H9 (cell line): ENCODE measurements around the gene CACFD1. TPM values are rescaled to one million over a fixed set of nuclear protein-coding genes. Genes with fewer than 3 reads are reported as not detected.
A peak's percentile ranks its signal among the peaks of the same experiment; 100 is the strongest.

ENCODE experiments used
- DNase-seq: peaks from one replicate; pipeline ENCODE4 v3.0.0-alpha.2; 2017
- H2AFZ ChIP-seq: one replicate; pipeline ENCODE4 v1.6.1; 2013; ENCODE audit warnings: mild to moderate bottlenecking, low read length, control low read depth, moderate library complexity
- H2AK5ac ChIP-seq: 2 replicates; pipeline ENCODE4 v1.6.1; 2013; ENCODE audit warnings: low read length, control low read depth, mixed read lengths; ENCODE audit not compliant: insufficient read length
- H2BK120ac ChIP-seq: one replicate; pipeline ENCODE4 v1.6.1; 2013; ENCODE audit warnings: low read depth, mild to moderate bottlenecking, low read length, control low read depth, inconsistent platforms; ENCODE audit not compliant: poor library complexity, severe bottlenecking
- H2BK12ac ChIP-seq: 2 replicates; pipeline ENCODE4 v1.6.1; 2013; ENCODE audit warnings: low read length, control low read depth, mixed read lengths, low read depth; ENCODE audit not compliant: insufficient read length
- H2BK15ac ChIP-seq: 2 replicates; pipeline ENCODE4 v1.6.1; 2013; ENCODE audit warnings: low read depth, low read length, control low read depth
- H2BK20ac ChIP-seq: one replicate; pipeline ENCODE4 v1.6.1; 2013; ENCODE audit warnings: low read depth, mild to moderate bottlenecking, low read length, control low read depth, inconsistent platforms; ENCODE audit not compliant: poor library complexity, severe bottlenecking
- H2BK5ac ChIP-seq: 2 replicates; pipeline ENCODE4 v1.6.1; 2013; ENCODE audit warnings: low read length, control low read depth, mixed read lengths; ENCODE audit not compliant: insufficient read length
- H3K14ac ChIP-seq: 2 replicates; pipeline ENCODE4 v1.6.1; 2013; ENCODE audit warnings: low read length, control low read depth; ENCODE audit not compliant: insufficient read depth
- H3K18ac ChIP-seq: 2 replicates; pipeline ENCODE4 v1.6.1; 2013; ENCODE audit warnings: low read depth, mild to moderate bottlenecking, mixed read lengths, low read length, control low read depth; ENCODE audit not compliant: insufficient read length
- H3K23ac ChIP-seq: 2 replicates; pipeline ENCODE4 v1.6.1; 2013; ENCODE audit warnings: low read length, control low read depth, mixed read lengths, low read depth; ENCODE audit not compliant: insufficient read length
- H3K23me2 ChIP-seq: 2 replicates; pipeline ENCODE4 v1.6.1; 2013; ENCODE audit warnings: low read depth, mild to moderate bottlenecking, mixed read lengths, low read length, control low read depth; ENCODE audit not compliant: insufficient read length, poor library complexity, severe bottlenecking
- H3K27ac ChIP-seq: 2 replicates; pipeline ENCODE4 v1.5.1; 2013; ENCODE audit warnings: low read length, control low read depth, mixed read lengths, low read depth; ENCODE audit not compliant: insufficient read length
- H3K27me3 ChIP-seq: 2 replicates; pipeline ENCODE4 v1.6.1; 2013; ENCODE audit warnings: low read length, control low read depth, inconsistent platforms; ENCODE audit not compliant: insufficient read depth
- H3K4ac ChIP-seq: 2 replicates; pipeline ENCODE4 v1.6.1; 2013; ENCODE audit warnings: low read depth, mild to moderate bottlenecking, control low read depth, inconsistent platforms, low read length, moderate library complexity
- H3K4me1 ChIP-seq: 2 replicates; pipeline ENCODE4 v1.6.1; 2013; ENCODE audit warnings: low read length, control low read depth, inconsistent platforms; ENCODE audit not compliant: insufficient read depth
- H3K4me2 ChIP-seq: 2 replicates; pipeline ENCODE4 v1.6.1; 2013; ENCODE audit warnings: low read length, control low read depth, mixed read lengths; ENCODE audit not compliant: insufficient read length, insufficient read depth
- H3K56ac ChIP-seq: 2 replicates; pipeline ENCODE4 v1.6.1; 2013; ENCODE audit warnings: low read depth, mild to moderate bottlenecking, mixed read lengths, low read length, control low read depth; ENCODE audit not compliant: insufficient read length
- H3K79me1 ChIP-seq: 2 replicates; pipeline ENCODE4 v1.6.1; 2013; ENCODE audit warnings: low read depth, mild to moderate bottlenecking, moderate library complexity, low read length, control low read depth, inconsistent platforms; ENCODE audit not compliant: insufficient read depth, poor library complexity, severe bottlenecking
- H3K79me2 ChIP-seq: 2 replicates; pipeline ENCODE4 v1.6.1; 2013; ENCODE audit warnings: low read length, control low read depth, inconsistent platforms; ENCODE audit not compliant: insufficient read depth
- H3K9ac ChIP-seq: 2 replicates; pipeline ENCODE4 v1.6.1; 2013; ENCODE audit warnings: low read length, control low read depth, mixed read lengths; ENCODE audit not compliant: insufficient read length; ENCODE audit errors: extremely low read depth
- H3K9me3 ChIP-seq: one replicate; pipeline ENCODE4 v1.6.1; 2013; ENCODE audit warnings: low read depth, low read length, inconsistent platforms; ENCODE audit not compliant: control insufficient read depth
- H3T11ph ChIP-seq: one replicate; pipeline ENCODE4 v1.6.1; 2013; ENCODE audit warnings: mild to moderate bottlenecking, low read length, control low read depth, inconsistent platforms
- H4K20me1 ChIP-seq: one replicate; pipeline ENCODE4 v1.6.1; 2013; ENCODE audit not compliant: control insufficient read depth, insufficient read length, insufficient read depth
- H4K5ac ChIP-seq: 2 replicates; pipeline ENCODE4 v1.6.1; 2013; ENCODE audit warnings: low read depth, mild to moderate bottlenecking, mixed read lengths, low read length, control low read depth; ENCODE audit not compliant: insufficient read length
- H4K8ac ChIP-seq: replicated peaks from 2 replicates; pipeline ENCODE4 v1.6.1; 2013; ENCODE audit warnings: low read length, control low read depth, mixed read lengths, low read depth; ENCODE audit not compliant: insufficient read length
- H4K91ac ChIP-seq: 2 replicates; pipeline ENCODE4 v1.6.1; 2013; ENCODE audit warnings: low read depth, mild to moderate bottlenecking, moderate library complexity, mixed read lengths, low read length, control low read depth; ENCODE audit not compliant: insufficient read length
- H3K27ac Mint-ChIP-seq, 3 experiments: 2 replicates in 2 of 3; 3 replicates in 1 of 3; pipeline ENCODE4 v1.8.0; 2020 to 2021; ENCODE audit warnings: mixed read lengths in 3 of 3, mild to moderate bottlenecking in 1 of 3, moderate library complexity in 1 of 3
- H3K27me3 Mint-ChIP-seq: 2 replicates; pipeline ENCODE4 v1.8.0; 2021; ENCODE audit warnings: low read depth, mild to moderate bottlenecking, moderate library complexity, mixed read lengths
- H3K36me3 Mint-ChIP-seq, 3 experiments: 2 replicates in 2 of 3; 3 replicates in 1 of 3; pipeline ENCODE4 v1.8.0; 2020 to 2021; ENCODE audit warnings: low read depth in 3 of 3, mixed read lengths in 3 of 3; ENCODE audit not compliant: insufficient read depth in 1 of 3
- H3K4me1 Mint-ChIP-seq, 2 experiments: 2 replicates each; pipeline ENCODE4 v1.8.0; 2020; ENCODE audit warnings: mixed read lengths in 2 of 2
- H3K4me3 Mint-ChIP-seq, 2 experiments: 2 replicates in 1 of 2; 3 replicates in 1 of 2; pipeline ENCODE4 v1.8.0; 2020 to 2021; ENCODE audit warnings: mild to moderate bottlenecking in 2 of 2, mixed read lengths in 2 of 2, moderate library complexity in 1 of 2
- H3K9me3 Mint-ChIP-seq, 2 experiments: 2 replicates in 1 of 2; 3 replicates in 1 of 2; pipeline ENCODE4 v1.8.0; 2020; ENCODE audit warnings: mild to moderate bottlenecking in 2 of 2, mixed read lengths in 2 of 2, moderate library complexity in 1 of 2
- CTCF ChIP-seq: fragments of 200-600 bp; sonication (generic); conservative IDR thresholded peaks from 3 replicates; pipeline ENCODE4 v1.8.0; 2021; ENCODE audit warnings: antibody characterized with exemption, mild to moderate bottlenecking
- WGBS: extraction: QIAGEN DNeasy Blood & Tissue Kit; methylation state at CpG from one replicate; pipeline ENCODE4 v1.1.7; 2013; ENCODE audit warnings: missing lambda C conversion rate, low lambda C conversion rate, mixed read lengths; ENCODE audit not compliant: insufficient read length; ENCODE audit errors: extremely low coverage; 5-methylcytosine and 5-hydroxymethylcytosine counted together
- total RNA-seq: library from RNA; stranded (reverse); gene quantifications from 2 replicates; pipeline ENCODE4 v1.2.1, GENCODE V29; 2021

Gene CACFD1
- total RNA-seq, 1 experiment from 2014 or later = 20.0 TPM

DNA sequence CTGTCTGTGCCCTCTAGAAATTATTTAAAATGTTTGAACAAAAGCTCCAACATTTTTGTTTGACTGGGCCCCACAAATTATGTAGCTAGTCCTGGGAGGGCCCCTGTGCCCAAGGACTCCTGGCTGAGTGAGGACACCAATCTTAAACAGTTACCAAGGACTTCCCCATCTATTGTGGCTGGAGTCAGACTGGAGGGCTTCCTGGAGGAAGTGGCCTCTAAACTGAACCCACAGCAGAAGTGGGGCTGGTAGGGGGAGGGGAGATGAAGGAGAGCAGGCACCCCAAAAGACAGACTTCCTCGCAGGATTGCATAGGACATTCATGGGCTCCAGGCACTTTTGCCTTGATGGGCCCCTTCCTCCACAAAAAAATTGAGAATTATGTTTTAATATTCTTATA, 29.5 kb upstream of the CACFD1 start:
- no peak overlapping the region for H2BK120ac ChIP-seq
- no peak overlapping the region for H3K56ac ChIP-seq
- no peak overlapping the region for H3K27ac Mint-ChIP-seq
- no peak overlapping the region for H4K5ac ChIP-seq
- no peak overlapping the region for H2BK12ac ChIP-seq
- H3T11ph ChIP-seq = no peak overlapping the region
- H3K14ac ChIP-seq = no peak overlapping the region
- H3K79me1 ChIP-seq = no peaks in the 10 kb centered on the region
- no peaks in the 10 kb centered on the region; the same call in 1 of the 2 replicates for H3K79me2 ChIP-seq
- H2BK15ac ChIP-seq = no peak overlapping the region
- WGBS = no CpG with 5 or more reads among the region's 1 CpG
- H3K18ac ChIP-seq = no peak overlapping the region
- no peak overlapping the region for H2BK20ac ChIP-seq
- H3K9me3 Mint-ChIP-seq = peaks cover 4 to 7% of the 10 kb centered on the region in 2 experiments; a peak in 4 of 5 replicates
- H3K9ac ChIP-seq = no peak overlapping the region
- H3K23me2 ChIP-seq = peaks cover 7% of the 10 kb centered on the region
- H3K4me3 Mint-ChIP-seq = peak overlapping the region; percentile 61 to 69; a peak in 4 of 5 replicates
- no peak overlapping the region for H4K91ac ChIP-seq
- peaks cover 2% of the 10 kb centered on the region; the same call in 1 of the 2 replicates for H3K27me3 ChIP-seq
- H3K23ac ChIP-seq = no peak overlapping the region
- H3K4me1 ChIP-seq = no peaks in the 10 kb centered on the region
- no peak overlapping the region for H2BK5ac ChIP-seq
- H2AK5ac ChIP-seq = no peak overlapping the region
- no peak overlapping the region for H3K4ac ChIP-seq
- H3K4me2 ChIP-seq = peak overlapping the region; percentile 40
- no peaks in the 10 kb centered on the region for H3K9me3 ChIP-seq
- no peak overlapping the region for H3K27ac ChIP-seq
- no peaks in the 10 kb centered on the region for H4K20me1 ChIP-seq
- peaks cover 0 to 12% (median 7%) of the 10 kb centered on the region in 3 experiments; a peak in 6 of 7 replicates for H3K36me3 Mint-ChIP-seq
- H4K8ac ChIP-seq = no peak overlapping the region
- no peak for TF ChIP-seq CTCF
- DNase-seq = no peak
- H2AFZ ChIP-seq = no peak overlapping the region
- H3K4me1 Mint-ChIP-seq = peaks cover 7% of the 10 kb centered on the region in 2 experiments; a peak in 3 of 4 replicates
- H3K27me3 Mint-ChIP-seq = peaks cover 24% of the 10 kb centered on the region
